Measurements from ENCODE around the gene ACD. TPM values are rescaled to one million over a fixed set of nuclear protein-coding genes. Genes with fewer than 3 reads are reported as not detected.

ACD gene
- total RNA-seq, 2 donors from 2014 or later = 11.4 to 33.6 TPM

DNA sequence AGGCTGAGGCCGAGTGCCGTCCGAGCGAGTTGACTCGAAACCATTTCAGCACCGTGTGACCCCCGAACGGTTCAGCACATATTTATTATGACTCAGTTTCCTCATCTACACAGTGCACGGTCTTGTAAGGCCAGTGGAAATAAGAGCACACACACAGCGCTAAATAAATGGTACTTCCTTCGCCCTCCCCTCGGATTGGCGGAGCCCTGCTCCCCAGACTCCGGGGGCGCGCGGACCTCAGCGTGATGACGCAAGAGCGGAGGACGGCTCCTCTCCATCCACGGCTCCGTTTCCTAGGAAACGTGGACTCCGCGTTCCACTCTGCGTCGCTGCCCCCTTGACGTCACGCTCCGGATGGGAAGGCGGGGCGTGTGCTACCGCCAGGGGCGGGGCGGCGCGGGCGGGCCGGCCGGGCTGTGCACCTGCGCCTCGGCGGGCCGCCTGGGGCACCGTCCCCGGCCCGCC, 536 bp upstream of the ACD start, which contains the start of gene PARD6A:
PARD6A (plus strand) TSS at position 397 of the 465 bp plus-strand sequence. CDS start 79 bp downstream, outside the sequence.
- Histone ChIP-seq H3K27ac (peak within 1 kb of the TSS; percentile 69 to 97 (median 96)), H3K27me3 (no peaks in the 10 kb centered on the region), H3K4me1 (peaks cover 59% of the 10 kb centered on the region), H3K9me3 (no peaks in the 10 kb centered on the region), H3K36me3 (replicated peaks in 1 of 2; ENCODE audit: insufficient read depth in 1 of 2, low read depth in 2 of 2) (no peaks in the 10 kb centered on the region), H3K4me3 (peak within 1 kb of the TSS; percentile 63 to 78)
- DNase-seq (peak; percentile 89 to 96 (median 93)), ATAC-seq (peak; percentile 82)
- intact Hi-C loops (cut with DNase I) = no loop called here
- WGBS, 2 donors = 0% methylated on average over 11 to 44 of the region's 48 CpGs
- TF ChIP-seq, protein P1, sequence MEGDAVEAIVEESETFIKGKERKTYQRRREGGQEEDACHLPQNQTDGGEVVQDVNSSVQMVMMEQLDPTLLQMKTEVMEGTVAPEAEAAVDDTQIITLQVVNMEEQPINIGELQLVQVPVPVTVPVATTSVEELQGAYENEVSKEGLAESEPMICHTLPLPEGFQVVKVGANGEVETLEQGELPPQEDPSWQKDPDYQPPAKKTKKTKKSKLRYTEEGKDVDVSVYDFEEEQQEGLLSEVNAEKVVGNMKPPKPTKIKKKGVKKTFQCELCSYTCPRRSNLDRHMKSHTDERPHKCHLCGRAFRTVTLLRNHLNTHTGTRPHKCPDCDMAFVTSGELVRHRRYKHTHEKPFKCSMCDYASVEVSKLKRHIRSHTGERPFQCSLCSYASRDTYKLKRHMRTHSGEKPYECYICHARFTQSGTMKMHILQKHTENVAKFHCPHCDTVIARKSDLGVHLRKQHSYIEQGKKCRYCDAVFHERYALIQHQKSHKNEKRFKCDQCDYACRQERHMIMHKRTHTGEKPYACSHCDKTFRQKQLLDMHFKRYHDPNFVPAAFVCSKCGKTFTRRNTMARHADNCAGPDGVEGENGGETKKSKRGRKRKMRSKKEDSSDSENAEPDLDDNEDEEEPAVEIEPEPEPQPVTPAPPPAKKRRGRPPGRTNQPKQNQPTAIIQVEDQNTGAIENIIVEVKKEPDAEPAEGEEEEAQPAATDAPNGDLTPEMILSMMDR (IDR thresholded peaks at IDR 0.05) = peak in 2 of 7 experiments; percentile 45 to 46
- peak in 2 of 3 donors; percentile 49 to 53 for TF ChIP-seq POLR2A (IDR thresholded peaks at IDR 0.05)

DNA sequence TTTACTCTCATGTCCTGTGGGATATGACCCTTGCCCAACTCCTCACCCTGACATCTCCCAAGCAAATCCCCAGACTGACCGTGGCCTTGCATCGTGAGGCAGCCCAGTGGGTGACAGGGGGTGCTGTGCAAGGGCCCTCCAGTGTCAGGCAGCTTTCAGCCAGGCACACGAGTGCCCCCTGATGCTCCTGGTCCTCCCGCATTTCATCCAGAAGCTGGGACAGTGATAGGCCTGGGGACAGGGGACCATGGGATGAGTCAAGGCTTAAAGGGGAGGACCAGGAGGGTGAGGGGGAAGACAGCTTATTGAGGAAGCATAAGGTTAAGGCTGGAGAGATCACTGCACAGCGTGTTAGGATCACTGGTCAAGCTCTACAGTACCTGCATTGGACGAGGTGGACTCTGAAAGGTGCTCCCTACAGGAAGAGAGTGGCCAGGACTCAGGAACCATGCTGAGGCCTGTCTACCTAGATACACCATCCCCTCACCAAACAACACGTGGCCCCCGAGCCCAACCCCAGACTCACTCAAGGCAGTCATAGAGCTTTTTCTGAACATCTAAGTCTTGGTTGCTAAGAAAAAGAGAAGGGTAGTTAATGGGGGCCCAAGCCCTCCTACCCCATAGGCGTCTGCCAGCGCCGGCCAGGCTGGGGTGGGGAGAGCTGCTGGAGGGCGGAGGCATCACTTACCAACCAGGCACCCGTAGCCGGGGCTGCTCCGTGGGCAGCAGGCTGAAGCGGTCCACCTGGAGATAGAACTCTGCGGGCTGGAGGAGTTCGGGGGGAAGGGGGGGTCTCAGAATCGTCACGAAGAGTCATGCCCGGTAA, 998 bp downstream of the ACD start:
- ATAC-seq = no peak
- Histone ChIP-seq H3K36me3 (replicated peaks in 1 of 2; ENCODE audit: insufficient read depth in 1 of 2, low read depth in 2 of 2) (no peaks in the 10 kb centered on the region), H3K27me3 (peaks cover 0 to 6% of the 10 kb centered on the region in 2 donors), H3K9me3 (no peaks in the 10 kb centered on the region), H3K4me1 (peaks cover 46% of the 10 kb centered on the region), H3K27ac (no peak overlapping the region), H3K4me3 (peak overlapping the region; percentile 63 to 78)
- intact Hi-C loops (cut with DNase I) = loop anchor here (5.0 kb wide), 1 partner anchor 102 kb away; no protein-coding TSS in a partner anchor
- WGBS, 2 donors = 37 to 38% methylated on average over 20 to 21 of the region's 21 CpGs
- TF ChIP-seq, protein P1 (IDR thresholded peaks at IDR 0.05) = no peak
- TF ChIP-seq POLR2A (IDR thresholded peaks at IDR 0.05) = no peak
- DNase-seq = no peak

DNA sequence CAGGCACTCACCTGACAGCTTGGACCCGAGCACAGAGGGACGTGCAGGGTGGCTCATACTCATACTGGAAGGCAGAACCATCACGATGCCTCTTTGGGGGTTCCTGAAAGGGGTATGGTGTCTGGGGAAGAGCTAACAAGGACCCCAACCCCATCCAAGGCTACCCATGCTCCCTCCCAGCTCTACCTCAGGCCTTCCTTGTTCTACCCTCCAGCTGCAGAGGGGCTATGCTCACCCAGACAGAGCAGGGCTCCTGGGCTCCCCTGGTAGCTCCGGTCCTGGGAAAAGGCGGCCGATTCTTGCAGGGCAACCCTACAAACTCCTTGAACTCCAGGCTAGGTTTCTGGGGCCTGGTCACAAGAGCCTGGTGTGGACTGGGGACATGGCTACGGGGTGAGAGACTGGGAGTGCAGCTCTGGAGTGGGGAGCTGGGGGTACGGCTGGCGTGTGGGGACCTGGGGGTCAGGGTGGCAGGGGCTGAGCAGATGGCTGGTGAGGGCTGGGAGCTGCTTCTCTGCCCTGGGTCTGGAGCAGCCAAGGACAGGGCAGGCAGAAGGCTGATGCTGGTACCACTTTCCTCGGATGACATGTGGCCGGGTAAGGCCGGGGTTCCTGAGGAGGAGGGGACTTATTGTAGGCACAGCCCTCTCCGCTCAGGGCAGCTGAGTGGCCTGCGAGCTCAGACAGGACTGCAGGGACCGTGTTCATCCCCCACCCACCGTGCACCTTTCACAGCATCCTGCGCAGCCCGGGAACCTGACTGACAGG, 2.1 kb downstream of the ACD start:
- WGBS, 2 donors = 88 to 89% methylated on average over 13 to 18 of the region's 18 CpGs
- ATAC-seq (no peak), DNase-seq (no peak)
- Histone ChIP-seq H3K4me1 (peaks cover 44% of the 10 kb centered on the region), H3K27me3 (peaks cover 0 to 13% of the 10 kb centered on the region in 2 donors), H3K27ac (no peak overlapping the region), H3K9me3 (no peaks in the 10 kb centered on the region), H3K4me3 (no peak overlapping the region), H3K36me3 (replicated peaks in 1 of 2; ENCODE audit: insufficient read depth in 1 of 2, low read depth in 2 of 2) (no peaks in the 10 kb centered on the region)
- intact Hi-C loops (cut with DNase I) = loop anchor here (5.0 kb wide), 1 partner anchor 101 kb away; no protein-coding TSS in a partner anchor
- TF ChIP-seq, protein P1 (IDR thresholded peaks at IDR 0.05) = no peak
- no peak for TF ChIP-seq POLR2A (IDR thresholded peaks at IDR 0.05)

- Histone ChIP-seq H3K36me3 (replicated peaks in 1 of 2; ENCODE audit: insufficient read depth in 1 of 2, low read depth in 2 of 2) (no peaks in the 10 kb centered on the region), H3K4me1 (peaks cover 36% of the 10 kb centered on the region), H3K4me3 (no peak overlapping the region), H3K27me3 (peaks cover 0 to 13% of the 10 kb centered on the region in 2 donors), H3K9me3 (no peaks in the 10 kb centered on the region), H3K27ac (no peak overlapping the region)
- no peak for ATAC-seq
- no peak for DNase-seq
- 95 to 97% methylated on average over 11 to 16 of the region's 16 CpGs for WGBS, 2 donors
- intact Hi-C loops (cut with DNase I) = loop anchor here (5.0 kb wide), 1 partner anchor 100 kb away; no protein-coding TSS in a partner anchor
- no peak for TF ChIP-seq POLR2A (IDR thresholded peaks at IDR 0.05)
- TF ChIP-seq, protein P1 (IDR thresholded peaks at IDR 0.05) = no peak
Observed at GRCh38 chr16:67657017-67657608, 2.9 kb downstream of the ACD start.

Data from body of pancreas (tissue), 4 donors.